IMR-90 (cell line): ENCODE results near the gene NDEL1. TPM values are rescaled to one million over a fixed set of nuclear protein-coding genes. Genes with fewer than 3 reads are reported as not detected.

Experiments used
- ATAC-seq: fragments of 200-7000 bp; cut with Tn5 transposase; 2 replicates; pipeline ENCODE4 v1.9.1; 2020; ENCODE audit warnings: low read depth, mild to moderate bottlenecking, moderate library complexity
- BruUV-seq: library from RNA; stranded (reverse); fragments of 400-500 nt; replicated peaks from 2 replicates; lab custom pipeline; 2021; lab: Mats Ljungman, UMichigan
- CTCF ChIA-PET: fragments of 300-600 bp; formaldehyde crosslinking; extraction: SDS; loops from one replicate; lab custom pipeline; 2021; ENCODE audit warnings: antibody characterized with exemption; lab: Yijun Ruan, JAX
- POLR2A ChIA-PET: fragments of 300-600 bp; sonication (Branson Sonifier 250); formaldehyde crosslinking; loops from one replicate; lab custom pipeline; 2022; ENCODE audit warnings: antibody characterized with exemption; ENCODE audit not compliant: unreplicated experiment; lab: Charles Lee
- DNase-seq: peaks from one replicate; pipeline ENCODE4 v3.0.0; 2013
- H2AFZ ChIP-seq: replicated peaks from 2 replicates; pipeline ENCODE3; 2013; ENCODE audit warnings: low read length, mild to moderate bottlenecking; ENCODE audit not compliant: poor library complexity
- H2AK5ac ChIP-seq: 2 replicates; pipeline ENCODE4 v1.6.1; 2013; ENCODE audit warnings: low read depth, low read length, inconsistent platforms
- H2AK9ac ChIP-seq: replicated peaks from 2 replicates; pipeline ENCODE3; 2013; ENCODE audit warnings: mild to moderate bottlenecking, low read depth, low read length, moderate library complexity; ENCODE audit not compliant: poor library complexity
- H2BK120ac ChIP-seq: 2 replicates; pipeline ENCODE4 v1.6.1; 2013; ENCODE audit warnings: low read depth, low read length, inconsistent platforms
- H2BK15ac ChIP-seq: 3 replicates; pipeline ENCODE4 v1.6.1; 2013; ENCODE audit warnings: low read depth, low read length, inconsistent platforms
- H2BK20ac ChIP-seq: 2 replicates; pipeline ENCODE4 v1.6.1; 2013; ENCODE audit warnings: low read depth, mild to moderate bottlenecking, inconsistent platforms, low read length, moderate library complexity
- H2BK5ac ChIP-seq: 2 replicates; pipeline ENCODE4 v1.6.1; 2013; ENCODE audit warnings: mild to moderate bottlenecking, low read depth, low read length, inconsistent platforms; ENCODE audit not compliant: poor library complexity, severe bottlenecking
- H3K14ac ChIP-seq: replicated peaks from 2 replicates; pipeline ENCODE4 v1.6.1; 2013; ENCODE audit warnings: low read depth, low read length, inconsistent platforms
- H3K18ac ChIP-seq: 2 replicates; pipeline ENCODE4 v1.6.1; 2013; ENCODE audit warnings: low read depth, low read length, control low read depth
- H3K23ac ChIP-seq: 2 replicates; pipeline ENCODE4 v1.6.1; 2013; ENCODE audit warnings: low read depth, low read length, inconsistent platforms
- H3K27ac ChIP-seq: 2 replicates; pipeline ENCODE4 v1.5.1; 2013; ENCODE audit warnings: mild to moderate bottlenecking, control low read depth, low read length; ENCODE audit not compliant: insufficient read depth
- H3K27me3 ChIP-seq: 2 replicates; pipeline ENCODE4 v1.6.1; 2013; ENCODE audit warnings: low read length; ENCODE audit not compliant: control insufficient read depth, insufficient read depth
- H3K36me3 ChIP-seq: 2 replicates; pipeline ENCODE4 v1.6.1; 2013; ENCODE audit warnings: low read length, mixed read lengths; ENCODE audit not compliant: control insufficient read depth, insufficient read depth
- H3K4ac ChIP-seq: 2 replicates; pipeline ENCODE4 v1.6.1; 2013; ENCODE audit warnings: low read depth, low read length, inconsistent platforms
- H3K4me1 ChIP-seq: 2 replicates; pipeline ENCODE4 v1.6.1; 2013; ENCODE audit warnings: low read length, mixed read lengths; ENCODE audit not compliant: control insufficient read depth, insufficient read depth
- H3K4me2 ChIP-seq: 2 replicates; pipeline ENCODE4 v1.6.1; 2013; ENCODE audit warnings: low read depth, mild to moderate bottlenecking, control low read depth, low read length, moderate library complexity
- H3K4me3 ChIP-seq: 2 replicates; pipeline ENCODE4 v1.5.1; 2013; ENCODE audit warnings: low read depth, mild to moderate bottlenecking, control low read depth, low read length, moderate library complexity; ENCODE audit not compliant: insufficient read depth
- H3K56ac ChIP-seq: 2 replicates; pipeline ENCODE4 v1.6.1; 2013; ENCODE audit warnings: low read length, inconsistent platforms; ENCODE audit not compliant: insufficient read depth; ENCODE audit errors: extremely low read depth
- H3K79me1 ChIP-seq, 2 experiments: 2 replicates each; pipeline ENCODE4 v1.6.1; 2013; ENCODE audit warnings: low read length in 2 of 2, inconsistent platforms in 1 of 2, low read depth in 1 of 2
- H3K9ac ChIP-seq: 2 replicates; pipeline ENCODE4 v1.6.1; 2013; ENCODE audit warnings: low read depth, low read length, control low read depth
- H3K9me1 ChIP-seq: 2 replicates; pipeline ENCODE4 v1.6.1; 2013; ENCODE audit warnings: low read length, inconsistent platforms; ENCODE audit not compliant: insufficient read depth
- H3K9me3 ChIP-seq: 2 replicates; pipeline ENCODE4 v1.6.1; 2013; ENCODE audit warnings: low read length; ENCODE audit not compliant: control insufficient read depth, insufficient read depth
- H4K20me1 ChIP-seq: 2 replicates; pipeline ENCODE4 v1.6.1; 2013; ENCODE audit warnings: low read length, inconsistent platforms; ENCODE audit not compliant: insufficient read depth
- H4K5ac ChIP-seq: 2 replicates; pipeline ENCODE4 v1.6.1; 2013; ENCODE audit warnings: mild to moderate bottlenecking, low read depth, low read length, control low read depth
- H4K8ac ChIP-seq, 2 experiments: 2 replicates each; pipeline ENCODE4 v1.6.1; 2013; ENCODE audit warnings: low read depth in 2 of 2, low read length in 2 of 2, control low read depth in 1 of 2, inconsistent platforms in 1 of 2
- H4K91ac ChIP-seq: 2 replicates; pipeline ENCODE4 v1.6.1; 2013; ENCODE audit warnings: low read depth, low read length, inconsistent platforms; ENCODE audit not compliant: insufficient read depth
- FOS ChIP-seq: fragments of 150-350 bp; IDR thresholded peaks from 2 replicates; pipeline ENCODE4 v1.6.1; 2016; ENCODE audit warnings: low read depth, low read length
- MXI1 ChIP-seq: IDR thresholded peaks from 2 replicates; pipeline ENCODE4 v1.6.1; 2012; ENCODE audit warnings: low read depth, mild to moderate bottlenecking, low read length, moderate library complexity, borderline replicate concordance
- NFE2L2 ChIP-seq: fragments of 150-350 bp; IDR thresholded peaks from 2 replicates; pipeline ENCODE4 v1.6.1; 2016; ENCODE audit warnings: low read depth, mild to moderate bottlenecking, low read length
- POLR2A ChIP-seq: IDR thresholded peaks from 2 replicates; pipeline ENCODE4 v1.6.1; 2012; ENCODE audit warnings: mild to moderate bottlenecking, low read depth, low read length
- RAD21 ChIP-seq: IDR thresholded peaks from 2 replicates; pipeline ENCODE4 v1.6.1; 2012; ENCODE audit warnings: low read length, improper control_type of control experiment
- SMC3 ChIP-seq: fragments of 150-350 bp; IDR thresholded peaks from 2 replicates; pipeline ENCODE4 v1.6.1; 2016; ENCODE audit warnings: low read depth, mild to moderate bottlenecking, antibody characterized with exemption, low read length, moderate library complexity
- WGBS, 2 experiments: methylation state at CpG; one replicate each; pipeline versions ENCODE4 v1.1.5 to v1.1.7; 2013; ENCODE audit warnings: missing lambda C conversion rate in 2 of 2; ENCODE audit not compliant: insufficient read length in 1 of 2; ENCODE audit errors: extremely low coverage in 2 of 2; 5-methylcytosine and 5-hydroxymethylcytosine counted together
- dilution Hi-C: fragments of 300-500 bp; cut with HindIII; formaldehyde crosslinking; loops from one replicate; pipeline ENCODE4 v1.14.3; 2018; ENCODE audit warnings: low sequenced_read_pairs; ENCODE audit not compliant: unreplicated experiment
- in situ Hi-C: fragments of 300-500 bp; cut with MboI; formaldehyde crosslinking; loops from 3 replicates; pipeline ENCODE4 v1.14.3; 2019; ENCODE audit warnings: low sequenced_read_pairs, inconsistent platforms, mixed read lengths
- intact Hi-C: fragments of 100-400 bp; cut with micrococcal nuclease; formaldehyde crosslinking; loops from 2 replicates; pipeline ENCODE4 v1.10.0; 2022
- polyA plus RNA-seq, 3 experiments: library from polyadenylated mRNA; depleted of rRNA; stranded (reverse); fragments of >200 nt; gene quantifications; 2 replicates each; pipeline ENCODE4 v1.2.3, GENCODE V29; 2012; ENCODE audit warnings: low replicate concordance in 1 of 3
- total RNA-seq: library from RNA; depleted of rRNA; stranded (reverse); fragments of >200 nt; gene quantifications from 2 replicates; pipeline ENCODE4 v1.2.3, GENCODE V29; 2012

The NDEL1 gene
- total and polyA plus RNA-seq, 2 of the 4 experiments (the other 2 are of a cell fraction) = 28.9 to 95.6 TPM

- H2AFZ ChIP-seq = no peak overlapping the region
- no peak overlapping the region for H2BK20ac ChIP-seq
- no TSS peak for BruUV-seq
- no peak overlapping the region for H2BK120ac ChIP-seq
- no peaks in the 10 kb centered on the region for H3K9me3 ChIP-seq
- in situ Hi-C loops = no loop called here
- no peak overlapping the region for H4K8ac ChIP-seq
- dilution Hi-C loops = no loop called here
- H3K9me1 ChIP-seq = no peaks in the 10 kb centered on the region
- H2BK5ac ChIP-seq = no peak overlapping the region
- POLR2A ChIA-PET = no interaction called here
- TF ChIP-seq FOS (no peak), NFE2L2 (no peak), MXI1 (no peak), SMC3 (no peak), RAD21 (no peak), POLR2A (no peak)
- ATAC-seq (no peak), DNase-seq (no peak)
- H3K4me2 ChIP-seq = no peak overlapping the region
- no peak overlapping the region for H2AK9ac ChIP-seq
- no CpG with 5 or more reads among the region's 13 CpGs for WGBS, 2 experiments
- no peak overlapping the region for H3K56ac ChIP-seq
- H3K14ac ChIP-seq = no peak overlapping the region
- H2AK5ac ChIP-seq = no peak overlapping the region
- no peaks in the 10 kb centered on the region for H4K20me1 ChIP-seq
- H4K91ac ChIP-seq = no peak overlapping the region
- H3K27me3 ChIP-seq = no peaks in the 10 kb centered on the region
- peaks cover 63% of the 10 kb centered on the region for H3K36me3 ChIP-seq
- intact Hi-C loops = no loop called here
- no peak overlapping the region for H2BK15ac ChIP-seq
- no peak overlapping the region for H3K23ac ChIP-seq
- CTCF ChIA-PET = no interaction called here
- no peak overlapping the region for H3K27ac ChIP-seq
- no peak overlapping the region for H3K4ac ChIP-seq
- no peak overlapping the region for H3K4me3 ChIP-seq
- no peaks in the 10 kb centered on the region; a peak in 2 of 4 replicates for H3K79me1 ChIP-seq
- no peak overlapping the region for H3K18ac ChIP-seq
- no peaks in the 10 kb centered on the region for H3K4me1 ChIP-seq
- no peak overlapping the region for H3K9ac ChIP-seq
- H4K5ac ChIP-seq = no peak overlapping the region
These were observed 60.4 kb downstream of the NDEL1 start for GRCh38 chr17:8496081-8496480.
